Panc1 (cell line): ENCODE results near the gene SMAGP. TPM values are rescaled to one million over a fixed set of nuclear protein-coding genes. Genes with fewer than 3 reads are reported as not detected.
"Not testable (repeated sequence)": the region's sequence is repeated elsewhere in the genome, so short reads cannot be mapped to it uniquely, and the experiment has no call there.

Source experiments
- ATAC-seq: fragments of 200-7000 bp; cut with Tn5 transposase; 2 replicates; pipeline ENCODE4 v1.9.1; 2020; ENCODE audit warnings: mild to moderate bottlenecking, moderate library complexity
- BruUV-seq: library from RNA; stranded (reverse); fragments of 400-500 nt; replicated peaks from 2 replicates; lab custom pipeline; 2021; lab: Mats Ljungman, UMichigan
- CTCF ChIA-PET: fragments of 300-600 bp; sonication (Branson Sonifier 250); formaldehyde crosslinking; loops from one replicate; lab custom pipeline; 2022; ENCODE audit warnings: antibody characterized with exemption; lab: Charles Lee
- POLR2A ChIA-PET: fragments of 300-600 bp; sonication (Branson Sonifier 250); formaldehyde crosslinking; loops from one replicate; lab custom pipeline; 2022; ENCODE audit warnings: antibody characterized with exemption; lab: Charles Lee
- DNase-seq: peaks from one replicate; pipeline ENCODE4 v3.0.0-alpha.2; 2010; ENCODE audit warnings: low read depth, low spot score
- H3K27ac ChIP-seq: 2 replicates; pipeline ENCODE4 v1.5.1; 2011; ENCODE audit warnings: mild to moderate bottlenecking, low read length, inconsistent platforms
- H3K27me3 ChIP-seq: fragments of 200-500 bp; sonication (Bioruptor generic); 2 replicates; pipeline ENCODE4 v1.6.0; 2014; ENCODE audit warnings: low read length, inconsistent platforms; ENCODE audit not compliant: control insufficient read depth, insufficient read depth
- H3K36me3 ChIP-seq: fragments of 200-500 bp; sonication (Bioruptor generic); 2 replicates; pipeline ENCODE4 v1.5.1; 2014; ENCODE audit warnings: inconsistent platforms, mild to moderate bottlenecking, low read length, moderate library complexity; ENCODE audit not compliant: control insufficient read depth, insufficient read depth
- H3K4me1 ChIP-seq: 2 replicates; pipeline ENCODE4 v1.5.1; 2011; ENCODE audit warnings: inconsistent platforms, mild to moderate bottlenecking, low read length, moderate library complexity; ENCODE audit not compliant: control insufficient read depth, insufficient read depth
- H3K4me3 ChIP-seq, 2 experiments: 2 replicates each; pipeline ENCODE4 v1.5.1; 2011 to 2012; ENCODE audit warnings: low read depth in 2 of 2, low read length in 2 of 2, mild to moderate bottlenecking in 2 of 2, inconsistent platforms in 1 of 2, moderate library complexity in 1 of 2
- H3K9me3 ChIP-seq: fragments of 200-500 bp; sonication (Bioruptor generic); 2 replicates; pipeline ENCODE4 v1.5.1; 2014; ENCODE audit warnings: low read depth, mild to moderate bottlenecking, inconsistent platforms, low read length, moderate library complexity; ENCODE audit not compliant: control insufficient read depth, insufficient read depth
- CTCF ChIP-seq: fragments of 450-650 bp; IDR thresholded peaks from 2 replicates; pipeline ENCODE4 v1.5.1; 2017; ENCODE audit warnings: mild to moderate bottlenecking
- POLR2AphosphoS5 ChIP-seq: IDR thresholded peaks from 2 replicates; pipeline ENCODE4 v1.6.1; 2012; ENCODE audit warnings: mild to moderate bottlenecking, low read depth, low read length, moderate library complexity
- REST ChIP-seq, 2 experiments: IDR thresholded peaks; 2 replicates each; pipeline ENCODE4 v1.6.1; 2011 to 2012; ENCODE audit warnings: low read depth in 2 of 2, control low read depth in 1 of 2, low read length in 1 of 2, mild to moderate bottlenecking in 1 of 2, moderate library complexity in 1 of 2; ENCODE audit not compliant: insufficient read depth in 1 of 2
- SIN3A ChIP-seq: IDR thresholded peaks from 2 replicates; pipeline ENCODE4 v1.6.1; 2012; ENCODE audit warnings: low read depth, mild to moderate bottlenecking, low read length, moderate library complexity, borderline replicate concordance; ENCODE audit not compliant: insufficient read depth
- TCF7L2 ChIP-seq: IDR thresholded peaks from 2 replicates; pipeline ENCODE4 v1.6.1; 2011; ENCODE audit warnings: mild to moderate bottlenecking, low read depth, low read length, inconsistent platforms
- in situ Hi-C: cut with HindIII; loops from 2 replicates; pipeline ENCODE4 v1.10.0; 2016; ENCODE audit warnings: low sequenced_read_pairs, low pct_unique_long_range_greater_than_20kb
- intact Hi-C: fragments of 100-400 bp; cut with micrococcal nuclease; formaldehyde crosslinking; loops from one replicate; pipeline ENCODE4 v1.10.0; 2022; ENCODE audit not compliant: unreplicated experiment
- total RNA-seq: library from RNA; stranded (reverse); gene quantifications from one replicate; pipeline ENCODE4 v1.2.1, GENCODE V29; 2021; ENCODE audit not compliant: unreplicated experiment

Gene SMAGP
- total RNA-seq, 1 experiment from 2014 or later, result 2.4 TPM

DNA sequence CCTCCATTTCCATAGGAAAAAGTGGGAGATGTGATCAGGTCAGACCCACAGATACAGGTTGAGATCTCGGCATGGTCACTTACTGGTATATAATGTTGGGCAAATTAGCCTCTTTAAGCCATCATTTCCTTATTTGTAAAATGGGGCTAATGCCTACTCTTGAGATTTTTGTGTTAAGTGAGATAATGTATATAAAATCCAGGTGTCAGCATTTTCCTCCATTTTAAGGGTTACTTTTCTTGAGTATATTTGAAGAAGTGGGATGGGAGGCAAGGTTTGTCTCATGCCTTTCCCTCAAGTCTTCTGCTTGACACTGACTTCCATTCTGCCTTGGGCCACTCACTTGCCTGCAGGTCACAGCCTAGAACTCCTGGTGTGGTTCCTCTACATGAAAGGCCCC is 42.3 kb downstream of the SMAGP start:
- in situ Hi-C loops, result no loop called here
- no peak overlapping the region for H3K4me3 ChIP-seq
- BruUV-seq, result no TSS peak
- CTCF ChIA-PET, result no interaction called here
- H3K4me1 ChIP-seq, result no peaks in the 10 kb centered on the region
- H3K36me3 ChIP-seq, result no peaks in the 10 kb centered on the region
- POLR2A ChIA-PET, result no interaction called here
- no peaks in the 10 kb centered on the region for H3K9me3 ChIP-seq
- no peak overlapping the region for H3K27ac ChIP-seq
- DNase-seq, result no peak
- intact Hi-C loops, result no loop called here
- no peak for TF ChIP-seq CTCF
- TF ChIP-seq SIN3A, result no peak
- TF ChIP-seq REST (IDR thresholded peaks at IDR 0.05; ENCODE audit: insufficient read depth in 1 of 2, low read depth in 2 of 2, low read length in 1 of 2), result no peak
- no peak for TF ChIP-seq TCF7L2
- TF ChIP-seq POLR2AphosphoS5, result no peak
- no peak for ATAC-seq
- no peaks in the 10 kb centered on the region for H3K27me3 ChIP-seq

DNA sequence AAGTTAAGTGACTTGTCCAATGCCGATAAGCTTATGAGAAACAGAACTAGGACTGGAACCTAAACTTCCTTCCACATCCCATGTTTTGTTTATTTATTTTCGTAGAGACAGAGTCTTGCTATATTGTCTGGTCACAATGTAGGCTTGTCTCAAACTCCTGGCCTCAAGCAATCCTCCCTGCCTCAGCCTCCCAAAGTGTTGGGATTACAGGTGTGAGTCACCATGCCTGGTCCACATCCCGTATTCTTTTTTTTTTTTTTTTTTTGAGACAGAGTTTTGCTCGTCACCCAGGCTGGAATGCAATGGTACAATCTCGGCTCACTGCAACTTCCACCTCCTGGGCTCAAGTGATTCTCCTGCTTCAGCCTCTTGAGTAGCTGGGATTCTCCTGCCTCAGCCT is 43.1 kb downstream of the SMAGP start:
- intact Hi-C loops, H3K27ac ChIP-seq, H3K36me3 ChIP-seq, H3K9me3 ChIP-seq, in situ Hi-C loops, H3K4me3 ChIP-seq, BruUV-seq, H3K4me1 ChIP-seq, ATAC-seq, DNase-seq, CTCF ChIA-PET, H3K27me3 ChIP-seq: not testable (repeated sequence)
- POLR2A ChIA-PET, result interaction anchor here (0.6 kb wide), 1 partner anchor 69 kb away, joined by 4 read pairs; no protein-coding TSS in a partner anchor

DNA sequence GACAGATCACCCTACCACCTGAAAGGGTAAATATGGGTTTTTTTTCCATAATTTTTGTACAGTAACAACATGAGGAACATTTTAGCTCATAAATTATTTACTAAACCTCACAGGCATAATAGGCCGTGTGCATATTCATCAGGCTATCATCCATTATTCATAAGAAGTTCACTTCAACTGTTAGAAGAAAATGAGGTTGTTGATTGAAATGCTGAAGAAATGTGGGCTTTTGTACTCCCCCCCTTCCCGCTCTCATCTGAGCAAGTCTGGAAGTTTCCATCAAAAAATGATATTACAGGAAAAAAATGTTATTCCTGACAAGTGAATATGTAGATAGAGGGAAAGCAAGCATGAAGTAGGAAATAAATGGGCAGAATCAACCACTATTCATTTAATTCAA is 44.4 kb downstream of the SMAGP start:
- H3K9me3 ChIP-seq, result no peaks in the 10 kb centered on the region
- in situ Hi-C loops (no loop called here), intact Hi-C loops (no loop called here)
- H3K4me3 ChIP-seq, result no peak overlapping the region
- H3K27ac ChIP-seq, result no peak overlapping the region
- no peak for TF ChIP-seq REST (IDR thresholded peaks at IDR 0.05; ENCODE audit: insufficient read depth in 1 of 2, low read depth in 2 of 2, low read length in 1 of 2)
- no peak for TF ChIP-seq TCF7L2
- TF ChIP-seq CTCF, result no peak
- no peak for TF ChIP-seq POLR2AphosphoS5
- TF ChIP-seq SIN3A, result no peak
- no peaks in the 10 kb centered on the region for H3K36me3 ChIP-seq
- no peak for ATAC-seq
- CTCF ChIA-PET, result no interaction called here
- BruUV-seq, result no TSS peak
- peaks cover 4% of the 10 kb centered on the region; the same call in 1 of the 2 replicates for H3K4me1 ChIP-seq
- DNase-seq, result no peak
- POLR2A ChIA-PET, result interaction anchor here (0.6 kb wide), 1 partner anchor 13 kb away, joined by 4 read pairs; the partner anchor contains the start of gene DAZAP2
- no peaks in the 10 kb centered on the region for H3K27me3 ChIP-seq
